Midbrain (tissue), 1 donor: ENCODE results near the gene PEX14.
A peak's percentile ranks its signal among the peaks of the same experiment; 100 is the strongest.

ENCODE experiments used
- DNase-seq: peaks from one replicate; lab custom pipeline; 2025; lab: John Stamatoyannopoulos, UW

Gene PEX14

DNA sequence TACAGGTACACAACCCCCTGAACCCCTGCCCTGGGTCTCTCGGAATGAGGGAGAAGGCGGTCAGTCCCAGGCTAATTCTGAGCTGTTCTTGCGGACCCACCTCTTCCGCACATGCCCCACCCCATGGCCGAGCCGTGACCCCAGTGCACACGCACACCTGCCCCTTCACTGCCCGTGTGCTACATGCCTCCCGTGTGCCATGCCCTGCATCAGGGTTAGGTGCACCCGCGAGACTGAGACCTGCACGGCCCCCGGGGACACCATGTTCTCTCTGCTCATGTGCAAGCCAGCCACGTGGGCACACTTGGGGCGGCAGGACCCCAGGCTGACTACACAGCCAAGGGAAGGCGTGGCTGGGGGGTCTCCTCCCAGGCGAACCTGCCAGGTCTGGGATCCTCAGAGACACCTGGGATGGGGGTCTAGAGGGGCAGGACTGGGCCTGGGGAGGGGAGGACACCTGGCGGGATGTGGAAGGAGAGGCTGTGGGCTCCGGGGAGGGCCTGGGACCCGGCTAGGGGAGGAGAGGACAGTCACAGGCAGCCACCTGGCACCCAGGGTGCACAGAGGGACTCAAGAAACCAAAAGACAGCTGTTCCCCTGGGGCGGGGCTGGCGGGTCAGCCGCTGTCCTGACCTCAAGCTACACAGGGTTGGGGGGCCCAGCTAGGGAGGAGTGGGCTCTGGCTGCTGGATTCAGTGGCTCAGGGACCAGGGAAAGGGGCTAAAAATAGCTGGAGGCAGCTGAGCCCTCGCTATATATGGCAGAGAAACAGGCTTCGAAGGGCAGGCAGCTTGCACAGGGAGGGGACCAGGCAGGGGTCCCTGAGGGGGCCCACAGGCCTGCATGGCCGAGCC is 188.3 kb downstream of the PEX14 start:
- no peak for DNase-seq

DNA sequence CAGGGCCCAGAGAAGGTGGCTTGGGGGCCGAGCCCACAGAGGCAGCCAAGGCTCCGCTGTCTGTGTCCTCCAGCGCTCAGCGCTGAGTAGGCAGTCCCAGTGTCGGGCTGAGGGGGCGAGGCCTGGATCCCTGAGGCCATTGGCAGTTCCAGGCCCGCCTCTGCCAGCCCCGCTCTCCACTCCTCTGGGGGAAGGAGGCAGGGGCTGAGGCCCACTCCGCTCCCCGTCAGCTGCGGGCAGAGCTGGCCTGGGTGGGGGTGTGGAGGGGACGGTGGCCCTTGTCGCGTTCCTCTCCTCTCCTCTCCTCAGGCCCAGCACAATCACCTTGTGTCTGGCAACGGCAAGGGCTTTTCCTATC is 188.9 kb downstream of the PEX14 start:
- DNase-seq: peak; percentile 39

- DNase-seq: peak; percentile 27
Measured at GRCh38 chr1:10664251-10664650, 189.5 kb downstream of the PEX14 start.

- no peak for DNase-seq
Measured at GRCh38 chr1:10665226-10665625, 190.5 kb downstream of the PEX14 start.

DNA sequence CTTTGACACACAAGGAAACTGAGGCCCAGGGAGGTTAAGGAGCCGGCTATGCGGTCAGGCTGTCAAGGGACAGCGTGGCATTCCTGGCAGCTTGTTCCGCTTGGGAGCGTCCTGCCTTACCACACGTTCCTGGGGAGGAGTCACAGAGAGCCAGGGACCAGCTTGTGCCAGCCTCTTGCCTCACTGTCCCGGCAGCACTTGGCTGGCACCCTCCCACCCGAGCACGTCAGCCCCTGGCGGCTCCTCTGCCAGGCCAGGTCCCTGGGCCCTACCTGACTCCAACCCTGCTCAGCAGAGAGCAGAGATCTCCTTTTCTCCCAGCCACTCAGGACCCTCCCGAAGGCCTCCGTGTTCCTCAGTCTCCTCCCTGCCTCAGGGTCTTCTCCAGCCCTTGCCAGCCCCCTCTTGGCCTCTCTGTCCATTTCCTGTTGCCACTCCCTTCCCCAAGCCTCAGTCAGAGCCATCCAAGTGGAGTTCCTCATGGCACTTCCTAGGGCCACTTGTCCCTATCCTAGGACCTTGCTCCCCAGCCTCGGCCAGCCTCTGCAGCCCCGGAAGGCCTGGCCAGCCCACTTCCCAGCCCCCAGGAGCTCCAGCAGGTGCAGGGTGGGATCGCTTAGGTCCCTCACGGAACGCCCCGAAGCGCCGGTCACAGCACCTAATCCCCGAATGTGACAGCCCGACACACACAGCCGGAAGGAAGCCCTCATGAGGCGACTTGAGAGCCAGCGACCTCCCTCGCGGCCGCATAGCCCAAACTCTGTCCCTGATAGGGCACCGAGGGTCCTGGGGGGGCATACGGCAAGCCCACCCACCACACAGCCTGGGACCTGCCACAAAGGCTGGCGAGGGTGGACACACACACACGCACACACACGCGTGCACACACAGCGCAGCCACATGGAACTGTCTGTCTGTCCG is 191.4 kb downstream of the PEX14 start:
- no peak for DNase-seq

GRCh38 chr1:10667861-10668761 is 193.4 kb downstream of the PEX14 start:
- no peak for DNase-seq

DNA sequence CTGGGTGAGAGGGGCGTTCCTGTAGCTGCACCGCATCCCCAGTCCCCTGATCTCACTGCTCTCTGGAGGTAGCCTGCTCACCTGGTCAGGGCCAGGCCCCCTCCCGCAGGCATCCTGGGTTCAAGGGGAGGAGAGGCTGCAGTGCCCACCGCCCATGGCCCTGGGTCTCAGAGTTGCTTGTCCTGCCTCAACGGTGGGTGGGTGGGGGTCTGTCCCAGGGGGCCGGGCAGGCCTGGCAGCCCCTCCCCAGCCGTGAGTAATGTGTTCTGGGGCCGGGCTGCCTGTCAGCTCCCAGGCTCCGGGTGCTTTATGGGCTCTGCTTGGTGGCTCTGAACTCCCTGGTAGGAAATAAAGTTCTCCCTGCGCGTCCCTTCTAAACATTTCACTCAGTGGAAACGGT is 194.8 kb downstream of the PEX14 start:
- no peak for DNase-seq

GRCh38 chr1:10670190-10670589 is 195.4 kb downstream of the PEX14 start:
- DNase-seq: no peak

DNA sequence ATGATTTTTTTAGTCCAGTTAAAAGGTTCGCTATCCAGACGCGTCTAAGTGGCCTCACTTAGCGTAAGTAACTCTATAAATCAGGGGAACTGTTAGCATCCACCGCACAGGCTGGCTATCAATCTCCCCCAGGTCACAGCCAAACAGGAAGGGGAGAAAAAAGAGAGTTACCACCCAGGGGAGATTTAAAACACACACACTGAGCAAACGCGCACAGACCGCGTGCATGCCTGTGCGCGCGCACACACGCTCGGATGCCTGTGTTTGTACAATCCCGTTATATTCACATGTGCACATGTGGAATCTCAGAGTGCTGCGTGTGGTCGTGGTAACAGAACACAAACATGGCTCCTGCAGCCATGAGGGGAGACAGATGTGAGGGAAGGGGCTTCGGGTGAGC is 196.3 kb downstream of the PEX14 start:
- no peak for DNase-seq

GRCh38 chr1:10671622-10672342 is 197.0 kb downstream of the PEX14 start:
- DNase-seq: no peak

- no peak for DNase-seq
Measured at GRCh38 chr1:10672343-10673050, 197.7 kb downstream of the PEX14 start.

- no peak for DNase-seq
Measured at GRCh38 chr1:10673109-10673711, 198.5 kb downstream of the PEX14 start.

DNA sequence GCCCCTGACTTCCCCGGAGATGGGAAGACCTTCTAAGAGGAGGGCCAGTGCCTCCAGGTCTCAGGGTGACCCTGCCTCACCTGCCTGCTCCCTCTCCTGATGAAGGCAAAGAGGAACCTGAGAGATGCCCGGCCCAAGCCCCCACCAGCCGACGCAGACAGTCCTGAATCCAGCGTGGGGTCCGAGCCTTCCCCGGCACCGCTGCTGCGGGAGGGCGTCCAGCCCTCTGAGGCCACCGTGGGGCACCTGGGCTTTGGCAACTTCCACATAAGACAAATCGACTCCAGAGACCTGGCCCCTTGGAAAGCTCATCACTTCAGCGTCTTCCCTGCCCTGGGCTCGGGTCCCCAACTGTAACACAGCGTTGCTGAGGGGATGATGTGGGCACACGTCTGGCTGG is 199.5 kb downstream of the PEX14 start:
- no peak for DNase-seq

GRCh38 chr1:10674700-10675609 is 200.2 kb downstream of the PEX14 start:
- DNase-seq: peak; percentile 4

- DNase-seq: no peak
Measured at GRCh38 chr1:10675813-10676212, 201.1 kb downstream of the PEX14 start.

GRCh38 chr1:10676963-10677362 is 202.2 kb downstream of the PEX14 start:
- no peak for DNase-seq

- DNase-seq: peak; percentile 3
Measured at GRCh38 chr1:10677491-10678391, 203.0 kb downstream of the PEX14 start.

- no peak for DNase-seq
Measured at GRCh38 chr1:10678402-10678801, 203.7 kb downstream of the PEX14 start.
